Stimulated activated CD8-positive, alpha-beta memory T cell treated with anti-CD3 and anti-CD28 coated beads, Interleukin-4, amount 100 ng/mL, for 1 hour (primary cell): Measurements from ENCODE around the gene TMEM178A.

Source experiments
- DNase-seq, 2 donors: peaks; one replicate each; pipeline ENCODE4 v3.0.0-alpha.2; 2020; ENCODE audit warnings: low read depth in 2 of 2, low spot score in 1 of 2

Gene TMEM178A

DNA sequence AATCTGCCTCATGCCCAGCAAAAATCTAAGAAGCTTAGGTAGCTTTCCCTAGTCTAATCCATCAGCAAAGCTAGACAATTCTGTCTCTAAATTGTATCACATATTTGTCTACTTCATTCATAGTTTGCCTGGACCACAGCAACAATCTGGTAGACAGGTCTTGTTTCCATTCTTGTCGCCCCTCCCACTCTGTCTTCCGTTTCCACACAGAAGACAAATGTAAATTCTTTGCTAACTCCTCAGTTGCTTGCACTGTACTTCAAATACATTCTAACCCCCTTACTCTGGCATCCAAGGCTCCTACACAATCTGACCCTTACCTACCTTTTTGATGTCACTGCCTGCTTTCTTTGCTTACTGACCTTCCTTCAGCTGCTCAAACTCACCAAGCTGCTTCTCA lies 73.2 kb downstream of the TMEM178A start:
- DNase-seq: no peak

DNA sequence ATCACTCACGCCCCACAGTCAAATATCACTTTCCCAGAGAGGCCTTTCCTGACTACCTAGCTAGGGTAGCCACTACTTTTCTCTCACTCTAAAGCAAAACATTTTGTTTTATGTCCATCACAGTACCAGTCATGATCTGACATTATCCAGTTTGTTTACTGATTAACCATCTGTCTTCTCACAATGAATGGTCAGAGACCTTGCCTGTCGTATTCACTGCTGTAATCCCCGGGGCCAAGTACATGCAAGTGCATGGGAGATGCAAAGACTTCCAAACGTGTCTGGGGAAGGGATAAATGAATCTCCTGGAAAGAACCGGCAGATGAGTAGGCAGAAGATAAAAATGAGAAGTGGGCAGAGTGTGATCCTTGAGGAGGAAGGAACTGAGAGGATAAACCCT lies 73.7 kb downstream of the TMEM178A start:
- DNase-seq: no peak

DNA sequence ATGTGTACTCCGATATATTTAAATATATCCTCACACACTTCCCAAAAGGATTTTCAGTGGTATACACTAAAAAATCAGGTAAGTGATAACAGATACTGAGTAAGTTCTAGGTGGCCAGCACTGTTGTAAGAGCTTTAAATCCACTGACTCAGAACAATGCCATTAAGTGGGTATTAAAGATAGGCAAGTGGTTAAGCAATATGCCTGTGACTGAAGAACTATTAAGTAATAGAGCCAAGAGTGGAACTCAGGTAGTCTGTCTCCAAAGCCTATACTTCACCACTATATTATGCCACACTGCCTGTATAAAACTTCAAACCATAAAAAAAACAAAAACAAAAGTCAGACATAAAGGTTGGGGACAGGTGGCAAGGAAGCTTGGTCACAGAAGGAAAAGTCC lies 76.2 kb downstream of the TMEM178A start:
- no peak for DNase-seq

DNA sequence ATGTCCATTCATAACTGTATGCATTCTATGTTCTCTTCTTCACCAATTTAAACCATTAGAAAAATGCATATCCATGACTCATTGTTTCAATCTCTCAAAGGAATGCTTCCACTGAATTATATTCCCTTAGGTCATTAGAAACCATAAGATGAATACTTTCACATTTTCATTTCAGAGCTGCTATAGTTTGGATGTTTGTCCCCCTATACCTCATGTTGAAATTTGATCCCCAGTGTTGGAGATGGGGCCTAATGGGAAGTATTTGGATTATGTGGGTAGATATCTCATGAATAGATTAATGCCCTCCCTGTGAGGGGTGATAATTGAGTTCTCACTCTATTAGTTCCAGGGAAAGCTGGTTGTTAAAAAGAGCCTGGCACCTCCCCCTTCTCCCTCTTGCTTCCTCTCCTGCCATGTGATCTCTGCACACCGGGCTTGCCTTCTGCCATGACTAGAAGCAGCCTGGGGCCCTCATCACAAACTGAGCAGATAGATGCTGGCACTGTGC lies 77.6 kb downstream of the TMEM178A start:
- no peak for DNase-seq

DNA sequence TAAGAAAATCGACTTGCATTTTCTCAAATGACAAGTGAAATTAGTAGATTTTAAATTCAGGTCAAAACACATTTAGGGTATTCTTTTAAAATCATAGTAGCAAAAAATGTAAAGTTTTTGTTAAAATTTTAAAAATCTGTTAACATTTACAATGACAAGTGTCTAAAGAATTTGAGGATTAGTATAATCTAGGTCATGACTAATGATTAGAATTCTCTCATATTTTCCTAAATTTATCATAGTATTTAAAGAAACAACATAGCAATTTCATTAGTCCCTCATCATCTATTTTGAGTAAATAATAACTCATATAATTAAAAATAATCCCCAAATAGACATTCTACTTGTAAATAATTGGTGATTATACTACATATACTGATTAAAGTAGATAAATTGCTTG lies 89.7 kb downstream of the TMEM178A start:
- DNase-seq: no peak

DNA sequence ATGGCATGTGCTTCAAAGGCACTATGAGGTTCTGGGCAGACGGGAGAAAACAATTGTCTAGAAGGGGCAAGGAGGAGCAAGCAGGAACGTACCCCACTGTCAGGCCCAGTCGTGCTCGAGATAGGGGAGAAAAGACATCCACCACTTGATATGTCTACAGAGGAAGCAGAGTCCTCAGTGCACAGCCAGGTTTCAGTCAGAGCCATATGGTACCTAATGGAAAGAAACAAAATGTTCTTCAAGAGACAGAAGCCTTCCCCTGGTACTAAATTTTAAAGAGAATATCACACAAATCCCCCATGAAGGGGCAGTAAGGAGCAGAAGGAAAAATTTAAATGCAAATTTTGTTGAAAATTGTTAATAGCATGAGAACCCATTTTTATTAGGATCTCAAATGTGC lies 91.4 kb downstream of the TMEM178A start:
- DNase-seq: no peak

DNA sequence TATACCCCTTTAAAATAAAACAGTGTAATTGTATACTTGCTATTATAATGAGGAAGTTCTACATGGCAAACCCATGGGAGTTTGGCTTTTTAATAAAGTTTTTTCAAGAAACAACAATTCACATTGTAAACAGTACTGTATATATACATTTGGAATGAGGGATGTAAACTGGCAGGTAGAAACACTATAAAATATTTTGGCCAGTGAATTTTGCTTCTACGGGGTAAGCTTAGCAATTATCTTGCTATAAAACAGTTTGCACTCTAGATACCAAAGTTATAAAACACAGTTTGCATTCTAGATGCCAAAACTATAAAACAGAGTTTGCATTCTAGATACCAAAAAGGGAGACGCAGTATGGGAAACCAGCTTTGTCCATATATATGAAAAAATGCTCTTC lies 96.7 kb downstream of the TMEM178A start:
- DNase-seq: no peak
